ENCODE data around the gene RAP1B.

GRCh38 chr12:68621472-68622081 lies 10.9 kb downstream of the RAP1B start:
- TF ChIP-seq CTCF (IDR thresholded peaks at IDR 0.05): no peak
- no peak for TF ChIP-seq EZH2 (IDR thresholded peaks at IDR 0.05; ENCODE audit: borderline replicate concordance, insufficient read depth, low read depth, low read length, poor library complexity, severe bottlenecking)

Data from B cell (primary cell).